ENCODE data around the gene METRNL.

- no peak for TF ChIP-seq POLR2AphosphoS5 (IDR thresholded peaks at IDR 0.05; ENCODE audit: insufficient read depth in 1 of 2, low read depth in 1 of 2)
- no peak for TF ChIP-seq CTCF (IDR thresholded peaks at IDR 0.05)
- no peak for TF ChIP-seq POLR2A (IDR thresholded peaks at IDR 0.05)
Measured at GRCh38 chr17:83087788-83088360, 8.5 kb downstream of the METRNL start.
